GM21526 (cell line): ENCODE data around the gene IGSF23.
"Not testable (repeated sequence)": the region's sequence is repeated elsewhere in the genome, so short reads cannot be mapped to it uniquely, and the experiment has no call there.

Experiments
- ATAC-seq: cut with Tn5 transposase; IDR thresholded peaks from one replicate; pipeline ENCODE4 v1.9.1; 2021; ENCODE audit warnings: moderate library complexity; ENCODE audit not compliant: unreplicated experiment, low FRiP score

Gene IGSF23

DNA sequence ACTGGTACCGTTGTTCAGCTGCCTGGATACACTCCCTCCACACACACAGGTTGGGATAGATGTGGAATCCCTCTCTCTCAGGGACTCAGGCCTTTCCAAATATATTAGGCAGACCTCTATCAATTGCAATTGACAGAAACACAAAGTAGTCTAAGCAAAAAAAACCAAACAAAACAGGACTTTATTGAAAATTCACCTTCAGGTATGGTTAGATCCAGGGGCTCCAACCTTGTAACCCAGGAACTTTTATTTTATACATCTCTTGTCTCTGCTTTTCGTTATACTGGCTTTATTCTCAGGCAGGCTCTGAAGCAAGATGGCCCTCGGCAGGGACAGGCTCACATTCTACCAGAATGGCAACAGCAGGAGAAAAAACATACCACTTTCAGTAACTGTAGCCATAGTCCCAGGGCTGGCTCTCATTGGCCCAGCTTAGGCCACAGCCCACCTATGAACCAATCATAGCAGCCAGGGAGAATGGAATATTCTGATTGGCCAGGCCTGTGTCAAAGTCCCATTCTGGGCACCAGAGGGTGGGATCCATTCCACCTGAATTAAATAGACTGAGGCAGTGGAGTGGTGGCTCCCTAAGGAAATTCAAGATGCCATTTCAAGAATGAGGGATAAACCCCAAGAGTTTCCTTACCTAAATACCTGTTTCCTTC lies 44.8 kb downstream of the IGSF23 start:
- ATAC-seq = no peak

DNA sequence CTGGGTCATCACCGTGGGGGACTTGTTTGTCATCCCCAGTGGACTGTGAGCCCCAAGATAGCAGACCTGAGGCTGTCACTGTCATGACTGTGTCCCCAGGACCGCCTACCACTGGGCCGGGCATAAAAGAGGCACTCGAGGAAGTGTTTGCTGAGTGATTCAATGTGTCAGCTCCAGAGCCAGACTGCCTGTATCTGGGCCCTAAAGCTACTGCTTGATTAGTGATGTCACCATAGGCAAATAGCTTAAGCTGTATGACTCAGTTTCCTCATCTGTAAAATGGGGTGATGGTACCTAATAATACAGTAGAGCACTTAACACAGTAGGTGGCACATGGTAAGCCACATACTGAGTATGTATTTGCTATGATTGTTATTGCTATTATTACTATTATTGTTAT lies 46.7 kb downstream of the IGSF23 start:
- no peak for ATAC-seq

DNA sequence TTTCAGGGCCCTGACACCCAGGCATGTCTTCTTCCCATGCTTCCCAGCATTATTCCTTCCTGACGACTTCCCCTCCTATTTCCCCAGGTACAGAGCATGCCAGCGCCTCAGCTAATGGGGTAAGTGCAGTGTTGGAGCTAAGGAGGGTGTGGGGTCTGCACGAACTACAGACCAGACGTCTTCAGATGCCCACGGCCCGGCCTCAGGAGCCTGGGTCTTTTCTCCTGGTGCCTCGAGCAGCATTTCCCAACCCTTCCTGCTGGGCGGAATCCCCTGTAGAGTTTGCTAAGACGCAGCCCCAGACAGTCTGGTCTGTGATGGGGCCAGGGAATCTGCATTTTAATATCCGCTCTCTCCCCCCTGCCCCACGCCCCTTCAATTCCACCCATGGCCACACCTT lies 47.8 kb downstream of the IGSF23 start:
- no peak for ATAC-seq

DNA sequence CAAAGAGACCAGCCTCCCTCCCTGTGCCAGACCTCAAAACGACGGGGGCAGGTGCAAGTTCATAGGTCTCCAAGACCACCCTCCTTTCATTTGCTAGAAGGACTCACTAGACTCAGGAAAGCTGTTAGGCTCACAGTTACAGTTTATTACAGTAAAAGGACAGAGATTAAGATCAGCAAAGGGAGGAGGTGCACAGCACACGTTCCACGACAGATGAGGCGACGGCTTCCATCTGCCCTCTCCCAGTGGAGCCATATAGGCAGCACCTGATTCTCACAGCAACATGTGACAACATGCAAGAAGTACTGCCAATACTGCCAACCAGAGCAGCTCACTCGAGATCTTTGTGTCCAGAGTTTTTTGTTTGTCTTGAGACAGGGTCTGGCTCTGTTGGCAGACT lies 48.5 kb downstream of the IGSF23 start:
- no peak for ATAC-seq

DNA sequence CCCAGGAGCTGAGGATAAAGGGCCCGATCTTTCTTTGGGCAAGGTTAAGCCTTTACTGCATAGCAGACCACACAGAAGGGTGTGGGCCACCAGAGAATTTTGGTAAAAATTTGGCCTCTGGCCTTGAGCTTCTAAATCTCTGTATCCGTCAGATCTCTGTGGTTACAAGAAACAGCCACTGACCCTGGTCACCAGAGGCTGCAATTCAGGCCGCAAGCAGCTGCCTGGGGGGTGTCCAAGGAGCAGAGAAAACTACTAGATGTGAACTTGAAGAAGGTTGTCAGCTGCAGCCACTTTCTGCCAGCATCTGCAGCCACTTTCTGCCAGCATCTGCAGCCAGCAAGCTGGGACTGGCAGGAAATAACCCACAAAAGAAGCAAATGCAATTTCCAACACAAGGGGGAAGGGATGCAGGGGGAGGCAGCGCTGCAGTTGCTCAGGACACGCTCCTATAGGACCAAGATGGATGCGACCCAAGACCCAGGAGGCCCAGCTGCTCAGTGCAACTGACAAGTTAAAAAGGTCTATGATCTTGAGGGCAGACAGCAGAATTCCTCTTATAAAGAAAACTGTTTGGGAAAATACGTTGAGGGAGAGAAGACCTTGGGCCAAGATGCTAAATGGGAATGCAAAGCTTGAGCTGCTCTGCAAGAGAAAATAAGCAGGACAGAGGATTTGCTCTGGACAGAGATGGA lies 49.5 kb downstream of the IGSF23 start:
- ATAC-seq = no peak

DNA sequence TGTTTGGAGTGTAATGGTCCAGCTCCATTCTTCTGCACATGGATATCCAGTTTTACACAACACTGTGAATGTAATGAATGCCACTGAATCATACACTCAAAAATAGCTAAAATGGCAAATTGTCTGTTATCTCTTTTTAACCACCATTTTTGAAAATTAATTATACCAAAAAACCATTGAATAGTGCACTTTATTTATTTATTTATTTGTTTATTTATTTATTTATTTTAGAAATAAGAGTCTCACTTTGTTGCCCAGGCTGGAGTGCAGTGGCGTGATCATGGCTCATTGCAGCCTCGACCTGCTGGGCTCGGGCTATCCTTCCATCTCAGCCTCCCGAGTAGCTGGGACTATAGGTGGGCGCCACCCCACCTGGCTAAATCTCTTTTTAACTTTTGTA lies 50.6 kb downstream of the IGSF23 start:
- no peak for ATAC-seq

DNA sequence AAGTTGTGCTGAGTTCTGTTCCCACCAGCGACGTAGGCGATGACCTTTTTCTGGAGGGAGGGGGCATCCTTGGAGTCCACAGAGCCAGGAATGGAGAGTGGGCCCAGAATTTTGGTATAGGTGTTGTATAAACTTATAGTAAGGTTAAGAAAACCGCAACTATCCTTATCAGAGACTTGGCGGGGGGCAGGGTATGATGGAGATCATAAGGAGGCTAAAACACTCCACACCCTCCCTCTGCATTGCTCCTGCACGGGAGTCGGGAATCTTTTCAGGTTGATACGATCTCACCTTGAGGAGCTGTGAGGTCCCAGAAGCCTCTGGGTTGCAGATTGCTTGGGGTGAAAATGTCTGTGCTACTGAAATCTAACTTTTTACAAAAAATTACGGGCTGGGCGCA lies 51.6 kb downstream of the IGSF23 start:
- ATAC-seq = no peak

DNA sequence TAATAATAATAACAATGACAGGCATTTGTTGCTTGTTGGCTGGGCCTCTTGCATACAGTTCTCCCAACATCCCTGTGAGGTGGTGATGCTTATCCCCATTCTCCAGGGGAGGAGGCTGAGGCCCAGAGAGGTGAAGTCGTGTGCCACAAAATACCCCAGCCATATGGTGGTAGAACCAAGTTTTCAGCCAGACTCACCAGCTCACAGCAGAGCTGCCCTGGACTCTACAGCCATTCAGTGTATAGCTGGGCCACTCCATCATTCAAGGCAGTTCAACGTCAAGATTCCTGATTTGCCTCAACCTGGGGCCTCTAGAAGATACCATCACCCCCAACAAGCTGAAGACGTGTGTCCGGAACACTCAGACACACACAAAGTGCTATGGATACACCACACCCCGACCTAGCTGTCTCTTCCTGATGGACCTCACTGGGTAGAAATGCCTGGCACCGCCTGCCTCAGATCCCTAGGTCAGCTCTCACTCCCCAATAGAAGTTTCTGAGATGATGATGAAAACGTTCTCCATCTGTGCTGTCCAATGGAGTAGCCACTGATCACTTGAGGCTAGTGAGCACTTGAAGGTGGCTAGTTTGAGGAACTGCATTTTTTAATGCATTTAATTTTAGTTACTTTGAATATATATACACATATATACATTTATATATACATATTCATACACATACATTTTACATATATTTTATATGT lies 53.6 kb downstream of the IGSF23 start:
- ATAC-seq = no peak

DNA sequence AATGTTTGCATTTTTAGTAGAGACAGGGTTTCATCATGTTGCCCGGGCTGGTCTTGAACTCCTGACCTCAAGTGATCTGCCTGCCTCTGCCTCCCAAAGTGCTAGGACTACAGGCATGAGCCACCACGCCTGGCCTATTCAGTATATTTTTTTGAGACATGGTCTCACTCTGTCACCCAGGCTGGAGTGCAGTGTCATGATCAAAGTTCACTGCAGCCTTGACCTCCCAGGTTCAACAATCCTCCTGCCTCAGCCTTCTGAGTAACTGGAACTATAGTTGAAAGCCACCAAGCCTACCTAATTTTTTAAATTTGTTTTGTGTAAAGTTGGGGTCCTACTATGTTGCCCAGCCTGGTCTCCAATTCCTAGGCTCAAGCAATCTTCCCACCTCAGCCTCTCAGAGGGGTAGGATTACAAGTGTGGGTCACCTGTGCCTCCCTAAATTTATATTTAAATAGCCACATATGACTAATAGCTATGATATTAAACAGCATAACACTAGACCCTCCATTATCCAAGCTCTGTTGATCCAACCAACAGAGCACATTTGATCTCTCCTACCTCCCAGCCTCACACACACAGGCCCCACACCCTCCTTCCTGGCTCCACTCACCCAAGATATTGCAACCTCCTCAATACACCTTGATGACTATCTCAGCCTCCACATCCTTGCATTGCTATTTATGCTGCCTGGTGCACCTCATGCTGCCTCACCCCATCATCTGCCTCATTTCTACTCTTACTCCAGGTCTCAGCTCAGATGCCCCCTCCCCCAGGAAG lies 55.8 kb downstream of the IGSF23 start:
- ATAC-seq = no peak

DNA sequence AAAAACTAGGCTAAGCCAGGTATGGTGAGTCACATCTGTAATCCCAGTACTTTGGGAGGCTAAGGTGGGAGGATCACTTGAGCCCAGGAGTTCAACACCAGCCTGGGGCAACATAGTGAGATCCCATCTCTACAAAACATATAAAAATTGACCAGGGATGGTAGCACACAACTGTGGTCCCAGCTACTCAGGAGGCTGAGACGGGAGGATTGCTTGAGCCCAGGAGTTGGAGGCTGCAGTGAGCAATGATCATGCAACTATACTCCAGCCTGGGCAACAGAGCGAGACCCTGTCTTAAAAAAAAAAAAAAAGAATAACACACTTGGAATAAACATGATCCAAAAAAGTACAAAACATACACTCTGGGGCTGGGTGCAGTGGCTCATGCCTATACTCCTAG lies 56.7 kb downstream of the IGSF23 start:
- ATAC-seq = not testable (repeated sequence)

DNA sequence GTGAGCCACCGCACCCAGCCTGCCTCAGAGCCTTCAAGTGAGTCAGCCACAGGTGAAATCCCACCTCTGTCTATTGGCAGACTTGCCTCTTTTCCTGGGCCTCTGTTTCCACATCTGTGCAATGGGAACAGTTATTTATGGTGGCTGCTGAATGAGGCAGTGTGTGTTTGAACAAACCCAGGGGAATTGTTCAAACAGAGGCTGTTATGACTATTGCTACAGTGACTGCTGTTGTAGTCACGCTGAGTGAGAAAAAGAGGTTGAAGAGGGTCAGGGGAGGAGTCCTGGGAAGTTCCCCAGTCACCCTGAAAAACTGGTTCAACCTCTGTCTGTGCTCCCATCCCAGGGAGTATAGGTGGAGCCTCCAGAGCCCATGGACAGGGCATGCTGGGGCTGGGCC lies 58.0 kb downstream of the IGSF23 start, which contains the start of gene CEACAM19:
TSS of gene CEACAM19 (plus strand) at position 83 of the 400 bp plus-strand sequence. CDS start 450 bp downstream, outside the sequence.
- no peak for ATAC-seq

DNA sequence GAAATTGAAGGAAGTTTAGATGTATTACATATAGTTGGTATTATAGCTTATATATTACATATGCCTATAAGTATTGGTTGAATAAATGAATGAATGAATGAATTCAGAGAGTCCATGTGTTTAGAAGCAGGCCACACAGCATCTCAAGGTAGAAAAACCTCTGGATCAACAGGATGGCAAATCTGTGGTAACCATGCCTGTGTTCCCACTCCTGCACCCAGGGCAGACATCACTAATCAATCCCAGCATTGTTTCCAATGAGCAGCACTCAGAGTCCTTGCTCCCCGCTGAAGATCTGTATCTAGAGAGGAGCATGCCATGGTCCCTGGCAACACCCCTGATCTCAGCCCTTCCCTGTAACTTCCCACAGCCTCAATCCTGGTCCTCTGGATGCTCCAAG lies 58.9 kb downstream of the IGSF23 start:
- no peak for ATAC-seq

DNA sequence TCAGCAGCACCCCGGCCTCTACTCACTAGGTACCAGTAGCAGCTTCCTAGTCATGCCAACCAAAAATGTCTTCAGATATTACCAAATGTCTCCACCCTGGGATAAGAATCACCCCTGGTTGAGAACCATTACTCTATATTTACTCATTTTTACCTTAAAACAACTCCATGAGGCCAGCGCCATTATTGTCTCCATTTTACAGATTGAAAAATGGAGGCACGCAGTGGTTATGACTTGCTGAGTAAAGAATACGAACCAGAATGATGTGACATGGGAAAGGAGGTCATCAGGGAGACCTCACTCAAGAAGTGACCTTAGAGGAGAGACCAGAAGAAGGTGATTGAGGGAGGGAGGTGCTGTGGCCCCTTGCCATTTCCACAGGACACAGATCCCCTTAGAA lies 60.1 kb downstream of the IGSF23 start:
- no peak for ATAC-seq

DNA sequence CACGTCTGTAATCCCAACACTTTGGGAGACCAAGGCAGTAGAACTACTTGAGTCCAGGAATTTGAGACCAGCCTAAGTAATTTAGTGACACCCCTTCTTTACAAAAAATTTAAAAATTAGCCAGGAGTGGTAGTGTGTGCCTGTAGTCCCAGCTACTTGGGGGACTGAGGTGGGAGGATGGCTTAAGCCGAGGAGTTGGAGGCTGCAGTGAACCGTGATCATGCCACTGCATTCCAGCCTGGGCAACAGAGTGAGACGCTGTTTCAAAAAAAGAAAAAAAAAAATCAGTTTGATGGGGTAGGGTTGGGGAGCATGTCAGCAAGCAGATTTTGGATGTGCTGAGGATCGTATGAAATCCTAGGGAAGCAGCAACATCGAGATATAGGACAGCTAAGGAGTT lies 62.2 kb downstream of the IGSF23 start:
- no peak for ATAC-seq

DNA sequence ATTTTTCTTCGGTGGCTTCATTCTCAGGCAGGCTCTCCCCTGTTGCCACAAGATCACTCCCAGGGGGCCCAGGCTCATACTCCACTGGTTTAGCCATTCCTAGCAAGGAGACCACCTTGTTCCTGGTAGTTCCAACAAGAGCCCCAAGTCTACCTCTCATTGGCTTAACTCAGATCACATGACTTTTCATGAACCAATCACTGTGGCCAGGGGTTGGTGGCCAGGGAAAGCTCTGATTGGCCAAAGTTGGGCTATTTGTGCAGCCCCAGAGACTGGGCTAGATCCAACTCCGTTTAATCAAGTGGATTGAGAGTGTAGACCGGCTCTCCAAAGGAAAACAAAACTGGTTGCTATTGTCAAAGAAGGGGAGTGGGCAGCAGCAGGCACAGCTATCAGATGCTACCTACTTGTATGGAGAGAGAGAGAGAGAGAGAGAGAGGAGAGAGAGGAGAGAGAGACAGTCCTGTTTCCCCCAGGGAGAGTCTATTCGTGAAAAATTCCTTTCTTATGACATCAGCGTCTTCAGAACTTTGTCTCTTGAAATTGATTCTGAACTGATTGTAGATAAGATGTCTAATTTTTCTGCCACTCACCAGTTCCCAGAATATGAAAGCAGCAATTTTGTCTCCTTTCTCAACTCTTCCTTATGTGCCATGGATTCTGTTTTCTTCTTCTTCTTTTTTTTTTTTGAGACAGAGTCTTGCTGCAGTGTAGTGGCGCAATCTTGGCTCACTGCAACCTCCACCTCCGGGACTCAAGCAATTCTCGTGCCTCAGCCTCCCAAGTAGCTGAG lies 63.9 kb downstream of the IGSF23 start:
- ATAC-seq = no peak

DNA sequence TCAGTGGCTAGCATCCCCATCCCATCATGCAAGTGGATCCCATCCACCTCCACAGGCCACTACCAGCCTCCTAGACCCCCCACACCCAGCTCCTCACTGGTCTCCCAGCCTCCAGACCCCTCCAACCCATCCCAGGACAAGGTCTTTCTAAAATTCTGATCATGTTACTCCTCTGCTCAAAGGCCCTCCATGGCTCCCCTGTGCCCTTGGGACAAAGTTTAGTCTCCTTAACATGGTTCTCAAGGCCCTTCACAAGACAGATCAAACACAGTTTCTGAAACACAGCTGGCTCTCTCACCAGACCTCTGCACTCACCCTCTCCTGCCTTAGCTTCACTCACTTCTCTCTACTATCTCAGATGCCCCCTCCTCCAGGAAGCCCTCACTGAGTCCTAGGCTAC lies 67.2 kb downstream of the IGSF23 start:
- ATAC-seq = no peak

DNA sequence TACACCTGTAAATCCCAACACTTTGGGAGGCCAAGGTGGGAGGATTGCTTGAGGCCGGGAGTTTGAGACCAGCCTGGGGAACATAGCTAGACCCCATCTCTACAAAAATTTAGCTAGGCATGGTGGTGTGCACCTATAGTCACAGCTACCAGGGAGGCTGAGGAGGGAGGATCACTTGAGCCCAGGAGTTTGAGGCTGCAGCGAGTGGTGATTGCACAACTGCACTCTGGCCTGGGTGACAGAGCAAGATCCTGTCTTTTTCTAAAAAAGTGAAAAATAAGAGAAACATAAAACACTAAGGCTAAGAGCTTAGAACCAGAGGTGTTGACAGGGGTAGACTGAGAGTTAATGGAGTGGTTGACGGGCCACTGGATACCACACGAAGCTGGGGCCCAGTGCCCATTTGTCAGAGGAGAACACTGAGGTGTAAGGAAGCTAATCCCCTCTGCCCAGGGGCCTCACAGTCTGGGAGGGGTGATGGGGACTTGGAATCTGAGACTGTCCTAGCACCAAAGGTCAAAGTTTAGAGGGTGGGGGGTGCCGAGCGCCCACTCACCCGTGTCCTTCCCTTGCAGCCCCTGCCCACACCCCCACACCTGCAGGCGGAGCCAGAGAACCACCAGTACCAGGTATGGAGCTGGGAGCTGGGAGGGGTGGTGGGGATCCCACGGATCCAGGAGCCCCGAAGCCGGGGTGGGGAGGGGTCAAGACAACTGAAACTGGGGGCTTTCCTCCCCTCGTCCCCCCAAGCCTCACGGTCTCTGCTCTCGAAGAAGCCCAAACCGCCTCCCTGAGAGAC lies 68.8 kb downstream of the IGSF23 start:
- ATAC-seq = no peak

DNA sequence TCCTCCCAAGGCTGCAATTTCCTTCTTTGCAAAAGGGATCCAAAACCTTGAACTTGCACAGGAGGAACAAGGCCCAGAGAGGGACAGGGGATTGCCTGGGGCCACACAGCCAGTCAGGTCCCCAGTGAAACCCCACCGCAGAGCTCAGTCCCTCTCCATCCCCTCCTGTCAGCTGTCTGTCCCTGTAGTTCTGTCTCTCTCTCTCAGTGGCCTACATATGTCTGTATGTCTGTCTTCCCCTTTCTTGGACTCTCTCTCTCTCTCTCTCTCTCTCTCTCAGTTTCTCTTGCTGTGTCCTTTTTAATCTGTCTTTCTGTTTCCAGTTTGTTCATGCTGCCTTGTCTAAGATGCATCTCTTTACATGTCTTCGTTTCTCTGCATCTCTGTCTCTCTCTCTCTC lies 69.4 kb downstream of the IGSF23 start:
- ATAC-seq = no peak

DNA sequence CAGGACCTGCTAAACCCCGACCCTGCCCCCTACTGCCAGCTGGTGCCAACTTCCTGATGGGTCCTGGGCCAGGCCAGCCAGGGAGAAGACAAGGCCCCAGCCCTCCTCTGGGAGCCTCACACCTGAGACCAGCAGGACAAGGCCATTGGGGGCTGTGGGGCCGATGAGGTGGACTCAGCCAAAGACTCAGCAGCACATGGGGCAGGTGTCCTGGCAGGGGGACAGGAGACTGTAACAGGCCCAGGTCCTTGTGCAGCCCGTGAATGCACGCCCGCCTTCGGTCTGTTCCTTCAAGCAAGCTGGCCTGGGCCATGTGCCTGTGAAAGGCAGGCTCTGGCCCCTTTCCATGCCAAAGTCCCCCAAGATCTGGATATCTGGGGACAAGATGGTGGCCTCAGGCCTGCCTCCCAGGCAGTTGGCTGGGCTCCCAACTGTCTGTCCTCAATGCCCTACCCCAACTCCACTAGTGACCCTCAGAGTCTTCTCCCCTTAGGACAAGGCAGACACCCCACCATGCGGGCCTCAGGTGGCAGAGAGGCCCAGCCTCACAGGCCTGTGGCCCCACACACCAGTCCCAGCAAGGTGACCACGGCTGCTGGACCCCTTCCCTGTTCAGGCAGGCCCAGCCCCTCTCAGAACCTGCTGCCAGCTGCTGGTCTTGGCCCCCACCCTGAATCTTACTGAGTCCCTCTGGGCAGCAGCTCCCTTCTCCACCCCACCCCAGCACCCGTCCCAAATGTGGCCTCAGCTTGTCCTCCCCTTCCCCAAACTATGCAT lies 70.3 kb downstream of the IGSF23 start:
- ATAC-seq = no peak
